ENCODE results near the gene LRRC75B. TPM values are rescaled to one million over a fixed set of nuclear protein-coding genes. Genes with fewer than 3 reads are reported as not detected.
"Not testable (repeated sequence)": the region's sequence is repeated elsewhere in the genome, so short reads cannot be mapped to it uniquely, and the experiment has no call there.

LRRC75B gene
- total and polyA plus RNA-seq, 9 donors: 2.5 to 26.5 (median 22.1) TPM

DNA sequence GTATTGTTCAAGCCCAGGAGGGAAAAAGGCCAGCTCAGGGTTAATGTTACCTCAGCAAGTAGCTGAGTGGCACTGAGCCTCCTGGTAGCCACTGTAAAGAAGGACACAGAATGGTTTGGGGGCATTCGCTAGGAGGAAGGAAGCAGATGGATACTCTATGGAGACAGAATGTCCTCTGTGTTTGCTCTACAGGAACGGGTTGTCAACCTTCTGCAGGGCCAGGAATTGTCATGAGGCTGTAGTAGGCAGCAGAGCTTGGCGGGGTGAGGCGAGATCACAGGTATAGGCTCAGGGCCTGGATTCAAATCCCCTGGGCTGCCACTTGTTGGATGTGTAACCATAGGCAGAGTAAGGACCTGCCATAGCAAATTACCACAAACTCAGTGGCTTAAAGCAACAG is 3.0 kb upstream of the LRRC75B start:
- TF ChIP-seq EP300 (IDR thresholded peaks at IDR 0.05): no peak
- TF ChIP-seq, protein P1, sequence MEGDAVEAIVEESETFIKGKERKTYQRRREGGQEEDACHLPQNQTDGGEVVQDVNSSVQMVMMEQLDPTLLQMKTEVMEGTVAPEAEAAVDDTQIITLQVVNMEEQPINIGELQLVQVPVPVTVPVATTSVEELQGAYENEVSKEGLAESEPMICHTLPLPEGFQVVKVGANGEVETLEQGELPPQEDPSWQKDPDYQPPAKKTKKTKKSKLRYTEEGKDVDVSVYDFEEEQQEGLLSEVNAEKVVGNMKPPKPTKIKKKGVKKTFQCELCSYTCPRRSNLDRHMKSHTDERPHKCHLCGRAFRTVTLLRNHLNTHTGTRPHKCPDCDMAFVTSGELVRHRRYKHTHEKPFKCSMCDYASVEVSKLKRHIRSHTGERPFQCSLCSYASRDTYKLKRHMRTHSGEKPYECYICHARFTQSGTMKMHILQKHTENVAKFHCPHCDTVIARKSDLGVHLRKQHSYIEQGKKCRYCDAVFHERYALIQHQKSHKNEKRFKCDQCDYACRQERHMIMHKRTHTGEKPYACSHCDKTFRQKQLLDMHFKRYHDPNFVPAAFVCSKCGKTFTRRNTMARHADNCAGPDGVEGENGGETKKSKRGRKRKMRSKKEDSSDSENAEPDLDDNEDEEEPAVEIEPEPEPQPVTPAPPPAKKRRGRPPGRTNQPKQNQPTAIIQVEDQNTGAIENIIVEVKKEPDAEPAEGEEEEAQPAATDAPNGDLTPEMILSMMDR (IDR thresholded peaks at IDR 0.05): no peak
- no peak for TF ChIP-seq POLR2A (IDR thresholded peaks at IDR 0.05)
- no peak for DNase-seq
- Histone ChIP-seq H3K4me1 (ENCODE audit: insufficient read depth) (no peaks in the 10 kb centered on the region), H3K27ac (no peak overlapping the region), H3K9me3 (no peaks in the 10 kb centered on the region), H3K27me3 (no peaks in the 10 kb centered on the region), H3K36me3 (no peaks in the 10 kb centered on the region), H3K4me3 (no peak overlapping the region)
- intact Hi-C loops (cut with DNase I): no loop called here
- WGBS, 3 donors: 94 to 95% (median 94%) methylated on average over 4 of the region's 4 CpGs

DNA sequence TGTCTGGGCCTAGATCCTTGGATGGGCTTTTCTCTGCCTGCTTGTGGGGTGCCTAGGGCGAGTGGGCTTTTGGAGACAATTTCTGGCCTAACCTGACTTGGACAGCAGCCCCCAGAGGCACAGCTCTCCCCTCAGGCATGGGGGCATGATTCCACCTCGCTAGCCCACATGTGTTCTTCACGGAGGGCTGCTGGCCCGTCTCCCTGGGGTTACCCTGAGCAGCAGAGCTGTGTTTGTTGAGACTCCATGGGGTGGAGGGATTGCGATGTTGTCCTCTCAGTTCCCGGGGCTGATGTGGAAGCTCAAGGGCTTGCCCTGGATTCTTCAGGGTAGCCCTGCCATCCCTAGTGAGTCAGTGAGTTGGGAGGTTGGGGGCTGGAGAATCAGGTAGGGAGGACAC is 2.4 kb upstream of the LRRC75B start:
- H3K27me3 ChIP-seq: no peaks in the 10 kb centered on the region
- no peak for DNase-seq
- WGBS, 3 donors: 92 to 100% (median 93%) methylated on average over 1 to 6 of the region's 6 CpGs

DNA sequence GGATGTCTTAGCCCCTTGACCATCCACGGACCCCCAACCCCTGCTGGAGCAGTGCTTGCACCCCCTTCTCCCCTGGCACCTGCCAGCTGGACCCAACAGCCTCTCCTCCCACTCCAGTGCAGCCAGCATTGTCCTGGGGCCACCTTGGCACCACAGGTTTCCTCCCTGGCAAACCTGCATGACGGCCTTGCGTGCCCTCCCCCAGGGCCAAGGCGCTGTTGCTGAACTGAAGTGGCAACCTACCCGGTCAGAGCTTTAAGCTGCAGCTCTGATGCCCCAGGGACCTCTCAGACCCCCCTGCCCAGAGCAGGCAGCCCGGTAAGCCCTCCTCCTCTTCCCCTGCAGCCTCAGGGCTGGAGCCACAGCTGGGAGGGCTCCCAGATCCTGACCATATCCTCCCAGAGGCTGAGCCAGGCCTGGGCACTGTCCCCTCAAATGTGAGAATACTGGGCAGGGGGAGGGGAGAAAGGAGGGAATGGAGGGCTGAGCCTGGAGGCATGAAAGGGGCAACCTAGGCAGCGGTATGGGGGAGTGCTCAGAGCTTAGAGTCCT is 1.8 kb upstream of the LRRC75B start:
- TF ChIP-seq EP300 (IDR thresholded peaks at IDR 0.05): no peak
- no peak for TF ChIP-seq POLR2A (IDR thresholded peaks at IDR 0.05)
- TF ChIP-seq, protein P1 (IDR thresholded peaks at IDR 0.05): no peak
- Histone ChIP-seq H3K27me3 (no peaks in the 10 kb centered on the region), H3K27ac (no peak overlapping the region), H3K9me3 (no peaks in the 10 kb centered on the region), H3K4me1 (ENCODE audit: insufficient read depth) (no peaks in the 10 kb centered on the region), H3K4me3 (no peak overlapping the region), H3K36me3 (no peaks in the 10 kb centered on the region)
- peak in 1 of 5 donors; percentile 39 for DNase-seq
- intact Hi-C loops (cut with DNase I): no loop called here
- 78 to 83% (median 82%) methylated on average over 7 of the region's 7 CpGs for WGBS, 3 donors

More for the DNA sequence above, 2.4 kb upstream of the LRRC75B start:
- no peaks in the 10 kb centered on the region for H3K9me3 ChIP-seq
- H3K4me3 ChIP-seq: no peak overlapping the region
- no peaks in the 10 kb centered on the region for H3K36me3 ChIP-seq
- no peak overlapping the region for H3K27ac ChIP-seq
- intact Hi-C loops (cut with DNase I): no loop called here
- TF ChIP-seq, protein P1 (IDR thresholded peaks at IDR 0.05): no peak
- TF ChIP-seq EP300 (IDR thresholded peaks at IDR 0.05): no peak
- TF ChIP-seq POLR2A (IDR thresholded peaks at IDR 0.05): no peak
- H3K4me1 ChIP-seq (ENCODE audit: insufficient read depth): no peaks in the 10 kb centered on the region

DNA sequence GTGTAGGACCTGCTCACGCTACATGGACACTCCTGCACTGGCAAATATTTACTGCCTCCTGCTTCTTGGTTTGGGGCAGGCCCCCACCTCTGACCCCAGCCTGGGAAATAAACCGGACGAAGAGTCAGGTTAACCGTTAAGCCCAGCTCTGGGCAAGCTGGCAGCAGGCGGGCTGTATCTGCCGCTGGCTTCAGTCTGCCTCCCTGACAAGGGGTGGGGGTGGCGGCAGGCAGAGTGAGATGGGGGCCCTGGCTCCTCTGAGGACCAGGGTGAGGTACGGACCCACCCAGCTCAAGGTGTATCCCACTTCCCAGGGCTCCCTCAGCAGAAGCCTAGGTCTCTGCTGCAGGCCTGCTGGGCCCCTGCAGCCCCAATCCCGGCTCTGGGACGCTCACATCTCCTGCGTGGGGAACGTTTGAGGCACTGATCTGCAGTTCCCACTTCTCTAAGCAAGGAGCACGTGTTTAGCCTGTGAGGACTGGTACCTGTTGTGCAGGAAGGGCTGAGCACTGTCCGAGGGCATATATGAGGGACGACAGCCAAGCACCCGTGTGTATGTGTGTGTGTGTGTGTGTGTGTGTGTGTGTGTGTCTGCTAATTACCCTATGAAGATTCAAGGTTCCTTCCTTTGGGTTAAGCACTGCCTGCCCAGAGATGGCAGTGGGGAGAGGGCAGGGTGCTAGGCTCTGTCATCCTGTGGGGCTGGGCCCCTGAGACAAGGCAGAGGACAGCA is 1.1 kb upstream of the LRRC75B start:
- 67 to 78% (median 69%) methylated on average over 15 to 16 of the region's 16 CpGs for WGBS, 3 donors
- DNase-seq: peak in 1 of 5 donors; percentile 41
- Histone ChIP-seq H3K36me3 (no peaks in the 10 kb centered on the region), H3K4me3 (no peak overlapping the region), H3K27me3 (no peaks in the 10 kb centered on the region), H3K9me3 (no peaks in the 10 kb centered on the region), H3K4me1 (ENCODE audit: insufficient read depth) (no peaks in the 10 kb centered on the region), H3K27ac (peak overlapping the region in 1 of 2 donors; percentile 88)
- intact Hi-C loops (cut with DNase I): no loop called here
- TF ChIP-seq, protein P1 (IDR thresholded peaks at IDR 0.05): no peak
- TF ChIP-seq POLR2A (IDR thresholded peaks at IDR 0.05) (no peak), EP300 (IDR thresholded peaks at IDR 0.05) (no peak)

DNA sequence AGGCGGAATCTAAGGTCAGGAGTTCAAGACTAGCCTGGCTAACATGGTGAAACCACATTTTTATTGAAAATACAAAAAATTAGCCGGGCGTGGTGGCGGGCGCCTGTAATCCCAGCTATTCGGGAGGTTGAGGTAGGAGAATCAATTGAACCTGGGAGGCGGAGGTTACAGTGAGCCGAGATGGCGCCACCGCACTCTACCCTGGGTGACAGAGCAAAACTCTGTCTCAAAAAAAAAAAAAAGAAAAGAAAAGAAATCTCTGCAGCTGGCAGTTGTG is 624 bp upstream of the LRRC75B start:
- H3K27me3 ChIP-seq; H3K4me1 ChIP-seq (ENCODE audit: insufficient read depth); H3K36me3 ChIP-seq; H3K9me3 ChIP-seq; intact Hi-C loops (cut with DNase I): not testable (repeated sequence)
- peak overlapping the region; percentile 56 for H3K4me3 ChIP-seq
- 80 to 83% (median 82%) methylated on average over 10 of the region's 10 CpGs for WGBS, 3 donors
- peak overlapping the region; percentile 63 to 88 for H3K27ac ChIP-seq
- peak in 1 of 5 donors; percentile 20 for DNase-seq
